PC-9 (cell line): Measurements from ENCODE around the gene ARL11. TPM values are rescaled to one million over a fixed set of nuclear protein-coding genes. Genes with fewer than 3 reads are reported as not detected.

Experiments used
- BruUV-seq: library from RNA; stranded (reverse); fragments of 400-500 nt; replicated peaks from 2 replicates; lab custom pipeline; 2021; lab: Mats Ljungman, UMichigan
- CTCF ChIA-PET: fragments of 300-600 bp; sonication (Branson Sonifier 250); formaldehyde crosslinking; loops from one replicate; lab custom pipeline; 2022; ENCODE audit warnings: antibody characterized with exemption; lab: Charles Lee
- POLR2A ChIA-PET: fragments of 300-600 bp; sonication (Branson Sonifier 250); formaldehyde crosslinking; loops from one replicate; lab custom pipeline; 2022; ENCODE audit warnings: antibody characterized with exemption; ENCODE audit not compliant: unreplicated experiment; lab: Charles Lee
- DNase-seq, 2 experiments: peaks; one replicate each; pipeline versions ENCODE4 v3.0.0 to v3.0.0-alpha.2; 2015 to 2022; ENCODE audit warnings: mixed read lengths in 1 of 2
- H2AFZ ChIP-seq: fragments of 200-600 bp; sonication (generic); 2 replicates; pipeline ENCODE4 v1.8.1; 2017; ENCODE audit warnings: antibody characterized with exemption
- H3F3A ChIP-seq: fragments of 200-600 bp; sonication (generic); 2 replicates; pipeline ENCODE4 v1.8.1; 2017; ENCODE audit warnings: antibody characterized with exemption, mild to moderate bottlenecking, low read depth; ENCODE audit not compliant: insufficient read depth
- H3K27ac ChIP-seq: fragments of 200-600 bp; sonication (generic); 2 replicates; pipeline ENCODE4 v1.6.1; 2016; ENCODE audit warnings: mixed run types
- H3K27me3 ChIP-seq: fragments of 200-600 bp; sonication (generic); 2 replicates; pipeline ENCODE4 v1.6.1; 2016; ENCODE audit warnings: low read depth, mixed run types; ENCODE audit not compliant: insufficient read depth
- H3K36me3 ChIP-seq: fragments of 200-600 bp; sonication (generic); 2 replicates; pipeline ENCODE4 v1.6.1; 2016; ENCODE audit warnings: low read depth, mixed run types
- H3K4me1 ChIP-seq: fragments of 200-600 bp; sonication (generic); replicated peaks from 2 replicates; pipeline ENCODE4 v1.6.1; 2016; ENCODE audit warnings: mixed run types; ENCODE audit not compliant: insufficient read depth
- H3K4me2 ChIP-seq: fragments of 200-600 bp; sonication (generic); 2 replicates; pipeline ENCODE4 v1.6.1; 2017; ENCODE audit warnings: mixed run types
- H3K4me3 ChIP-seq: fragments of 200-600 bp; sonication (generic); 2 replicates; pipeline ENCODE4 v1.6.1; 2016; ENCODE audit warnings: mixed run types
- H3K79me2 ChIP-seq: fragments of 200-600 bp; sonication (generic); 2 replicates; pipeline ENCODE4 v1.6.1; 2017; ENCODE audit warnings: low read depth, mixed run types
- H3K9me2 ChIP-seq: fragments of 200-600 bp; sonication (generic); 2 replicates; pipeline ENCODE4 v1.8.1; 2017; ENCODE audit warnings: mild to moderate bottlenecking; ENCODE audit not compliant: insufficient read depth
- H3K9me3 ChIP-seq: fragments of 200-600 bp; sonication (generic); 2 replicates; pipeline ENCODE4 v1.8.1; 2016; ENCODE audit warnings: low read depth; ENCODE audit not compliant: insufficient read depth
- H4K20me1 ChIP-seq: fragments of 200-600 bp; sonication (generic); 2 replicates; pipeline ENCODE4 v1.8.1; 2017; ENCODE audit not compliant: insufficient read depth
- EZH2 ChIP-seq: fragments of 200-600 bp; sonication (generic); IDR thresholded peaks from 2 replicates; pipeline ENCODE4 v1.8.0; 2017; ENCODE audit warnings: antibody characterized with exemption, low read depth
- intact Hi-C: fragments of 100-400 bp; cut with micrococcal nuclease; formaldehyde crosslinking; loops from one replicate; pipeline ENCODE4 v1.10.0; 2022; ENCODE audit not compliant: unreplicated experiment
- total RNA-seq: library from RNA; stranded (reverse); gene quantifications from 2 replicates; pipeline ENCODE4 v1.2.3, GENCODE V29; 2021
- TF ChIP-seq, protein P1 (sequence below): fragments of 200-600 bp; sonication (generic); conservative IDR thresholded peaks from 2 replicates; pipeline ENCODE4 v1.6.1; 2017; ENCODE audit warnings: mixed run types, antibody characterized with exemption, mild to moderate bottlenecking, moderate library complexity

The ARL11 gene
- total RNA-seq, 1 experiment from 2014 or later, result 3.7 TPM

- Histone ChIP-seq H3K36me3 (no peaks in the 10 kb centered on the region), H3K27ac (no peak overlapping the region), H2AFZ (no peak overlapping the region), H3K27me3 (no peaks in the 10 kb centered on the region), H3F3A (no peaks in the 10 kb centered on the region), H4K20me1 (no peaks in the 10 kb centered on the region), H3K9me2 (no peaks in the 10 kb centered on the region), H3K4me1 (peaks cover 14% of the 10 kb centered on the region), H3K9me3 (no peaks in the 10 kb centered on the region), H3K4me2 (no peak overlapping the region), H3K79me2 (no peaks in the 10 kb centered on the region), H3K4me3 (no peak overlapping the region)
- intact Hi-C loops, result no loop called here
- ChIA-PET POLR2A (no interaction called here), CTCF (no interaction called here)
- no peak for DNase-seq
- BruUV-seq, result no TSS peak
- TF ChIP-seq, protein P1, sequence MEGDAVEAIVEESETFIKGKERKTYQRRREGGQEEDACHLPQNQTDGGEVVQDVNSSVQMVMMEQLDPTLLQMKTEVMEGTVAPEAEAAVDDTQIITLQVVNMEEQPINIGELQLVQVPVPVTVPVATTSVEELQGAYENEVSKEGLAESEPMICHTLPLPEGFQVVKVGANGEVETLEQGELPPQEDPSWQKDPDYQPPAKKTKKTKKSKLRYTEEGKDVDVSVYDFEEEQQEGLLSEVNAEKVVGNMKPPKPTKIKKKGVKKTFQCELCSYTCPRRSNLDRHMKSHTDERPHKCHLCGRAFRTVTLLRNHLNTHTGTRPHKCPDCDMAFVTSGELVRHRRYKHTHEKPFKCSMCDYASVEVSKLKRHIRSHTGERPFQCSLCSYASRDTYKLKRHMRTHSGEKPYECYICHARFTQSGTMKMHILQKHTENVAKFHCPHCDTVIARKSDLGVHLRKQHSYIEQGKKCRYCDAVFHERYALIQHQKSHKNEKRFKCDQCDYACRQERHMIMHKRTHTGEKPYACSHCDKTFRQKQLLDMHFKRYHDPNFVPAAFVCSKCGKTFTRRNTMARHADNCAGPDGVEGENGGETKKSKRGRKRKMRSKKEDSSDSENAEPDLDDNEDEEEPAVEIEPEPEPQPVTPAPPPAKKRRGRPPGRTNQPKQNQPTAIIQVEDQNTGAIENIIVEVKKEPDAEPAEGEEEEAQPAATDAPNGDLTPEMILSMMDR, result no peak
- TF ChIP-seq EZH2, result no peak
Measured at GRCh38 chr13:49636705-49637104, 8.4 kb downstream of the ARL11 start.

DNA sequence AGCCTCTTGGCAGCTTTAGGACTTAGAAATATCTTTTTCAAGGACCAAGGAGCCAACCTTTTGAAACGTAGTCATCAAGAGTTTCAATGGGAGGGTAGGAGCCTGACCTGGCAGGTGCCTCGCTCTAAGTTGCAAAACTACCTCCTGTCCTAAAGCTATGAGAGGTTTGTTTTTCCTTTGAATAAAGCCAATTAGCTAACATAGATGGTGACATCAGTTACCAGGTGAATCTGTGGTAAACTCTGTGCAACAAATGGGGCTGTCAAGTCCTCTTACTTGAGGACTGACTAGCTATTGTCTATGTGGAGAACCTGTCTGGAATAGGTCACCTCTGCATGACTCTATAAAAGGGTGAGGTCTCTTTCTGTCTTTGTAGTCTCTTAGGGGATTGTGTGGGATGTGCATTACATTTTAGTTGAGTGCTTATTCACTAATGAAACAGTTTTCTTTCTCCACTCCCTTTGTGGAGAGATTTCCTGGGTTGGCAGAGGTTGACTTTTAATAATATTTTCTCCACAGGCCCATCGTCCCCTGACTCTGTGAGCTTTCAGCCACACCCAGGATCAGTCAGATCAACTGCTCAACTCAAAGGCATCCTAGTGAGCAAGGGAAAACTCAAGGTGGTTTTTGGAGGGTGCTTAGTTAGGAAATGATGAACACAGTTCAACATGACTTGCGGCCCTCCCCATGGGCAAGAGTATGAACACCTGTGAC, 9.9 kb downstream of the ARL11 start:
- Histone ChIP-seq H3K27me3 (no peaks in the 10 kb centered on the region), H3K27ac (no peak overlapping the region), H3K4me3 (no peak overlapping the region), H3K36me3 (no peaks in the 10 kb centered on the region), H3F3A (no peaks in the 10 kb centered on the region), H4K20me1 (no peaks in the 10 kb centered on the region), H3K4me2 (no peak overlapping the region), H3K9me3 (no peaks in the 10 kb centered on the region), H3K4me1 (peaks cover 24% of the 10 kb centered on the region), H3K9me2 (no peaks in the 10 kb centered on the region), H3K79me2 (no peaks in the 10 kb centered on the region), H2AFZ (no peak overlapping the region)
- ChIA-PET CTCF (no interaction called here), POLR2A (interaction anchor here (0.5 to 0.7 kb wide), 2 partner anchors 122 to 142 kb away, joined by 3 read pairs; no protein-coding TSS in a partner anchor)
- TF ChIP-seq EZH2, result no peak
- TF ChIP-seq, protein P1, result no peak
- intact Hi-C loops, result no loop called here
- BruUV-seq, result no TSS peak
- no peak for DNase-seq

- Histone ChIP-seq H2AFZ (no peak overlapping the region), H3K79me2 (no peaks in the 10 kb centered on the region), H3K4me2 (no peak overlapping the region), H3K27ac (no peak overlapping the region), H3K9me2 (no peaks in the 10 kb centered on the region), H3K36me3 (no peaks in the 10 kb centered on the region), H3K4me3 (no peak overlapping the region), H4K20me1 (no peaks in the 10 kb centered on the region), H3K4me1 (peaks cover 24% of the 10 kb centered on the region), H3K27me3 (no peaks in the 10 kb centered on the region), H3K9me3 (no peaks in the 10 kb centered on the region), H3F3A (no peaks in the 10 kb centered on the region)
- ChIA-PET POLR2A (no interaction called here), CTCF (no interaction called here)
- TF ChIP-seq, protein P1, result no peak
- no peak for TF ChIP-seq EZH2
- DNase-seq, result no peak
- BruUV-seq, result no TSS peak
- intact Hi-C loops, result no loop called here
Measured at GRCh38 chr13:49638744-49639072, 10.4 kb downstream of the ARL11 start.
